HG02798 (cell line): Measurements from ENCODE around the gene BPIFB1.

ENCODE experiments used
- ATAC-seq: cut with Tn5 transposase; IDR thresholded peaks from one replicate; pipeline ENCODE4 v1.9.1; 2021; ENCODE audit warnings: mild to moderate bottlenecking; ENCODE audit not compliant: unreplicated experiment, poor library complexity

Gene BPIFB1, protein sequence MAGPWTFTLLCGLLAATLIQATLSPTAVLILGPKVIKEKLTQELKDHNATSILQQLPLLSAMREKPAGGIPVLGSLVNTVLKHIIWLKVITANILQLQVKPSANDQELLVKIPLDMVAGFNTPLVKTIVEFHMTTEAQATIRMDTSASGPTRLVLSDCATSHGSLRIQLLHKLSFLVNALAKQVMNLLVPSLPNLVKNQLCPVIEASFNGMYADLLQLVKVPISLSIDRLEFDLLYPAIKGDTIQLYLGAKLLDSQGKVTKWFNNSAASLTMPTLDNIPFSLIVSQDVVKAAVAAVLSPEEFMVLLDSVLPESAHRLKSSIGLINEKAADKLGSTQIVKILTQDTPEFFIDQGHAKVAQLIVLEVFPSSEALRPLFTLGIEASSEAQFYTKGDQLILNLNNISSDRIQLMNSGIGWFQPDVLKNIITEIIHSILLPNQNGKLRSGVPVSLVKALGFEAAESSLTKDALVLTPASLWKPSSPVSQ

GRCh38 chr20:33282991-33283555 lies at the start of gene BPIFB1:
BPIFB1 (plus strand) TSS chr20:33283214; CDS start chr20:33286074, 2,860 bp downstream.
- no peak for ATAC-seq

- ATAC-seq = no peak
Measured at GRCh38 chr20:33234050-33234449, 49.0 kb upstream of the BPIFB1 start.

DNA sequence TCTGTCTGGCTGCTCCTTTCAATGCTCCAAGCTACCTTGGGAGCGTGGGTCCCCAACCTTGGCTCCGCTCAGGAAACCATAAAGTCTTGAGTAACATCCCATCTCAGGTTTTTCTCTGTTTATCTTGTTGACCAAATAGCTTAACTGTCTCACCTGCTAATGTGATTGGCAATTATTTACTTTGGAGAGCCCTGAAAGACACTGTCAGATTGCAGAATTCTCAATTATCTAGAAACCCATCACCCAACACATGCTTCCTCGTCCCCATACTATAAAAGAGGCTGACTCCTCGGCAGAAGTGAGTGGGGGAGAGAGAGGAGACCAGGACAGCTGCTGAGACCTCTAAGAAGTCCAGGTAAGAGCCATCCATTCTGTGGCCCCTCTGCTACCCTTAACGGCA lies 47.3 kb upstream of the BPIFB1 start, which contains the start of gene BPIFA1:
Gene BPIFA1 (plus strand): TSS at position 301 of the 400 bp plus-strand sequence. CDS start 1,716 bp downstream, outside the sequence.
- ATAC-seq = no peak

GRCh38 chr20:33236351-33236750 lies 46.7 kb upstream of the BPIFB1 start:
- ATAC-seq = no peak

GRCh38 chr20:33237989-33238388 lies 45.0 kb upstream of the BPIFB1 start:
- ATAC-seq = no peak

DNA sequence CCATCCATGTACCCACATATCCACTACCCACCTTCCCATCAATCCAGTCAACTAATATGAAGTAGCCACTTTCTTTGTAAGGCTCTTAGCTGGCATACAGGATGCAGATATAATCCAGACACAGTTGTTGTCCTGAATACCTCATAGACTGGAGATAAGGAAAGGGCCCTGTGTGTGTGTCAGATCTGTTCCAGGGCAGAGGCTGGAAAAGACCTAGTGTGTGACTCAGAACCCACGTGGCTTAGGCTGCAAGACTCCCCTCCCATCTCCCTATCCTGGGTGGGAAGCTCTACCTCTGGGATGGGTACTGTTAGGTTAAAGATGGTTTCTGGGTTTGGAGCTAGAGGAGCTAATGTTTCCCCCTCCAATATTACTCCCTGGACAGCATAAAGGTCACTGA lies 43.6 kb upstream of the BPIFB1 start:
- ATAC-seq = no peak

GRCh38 chr20:33239979-33240736 lies 42.9 kb upstream of the BPIFB1 start:
- ATAC-seq = no peak

GRCh38 chr20:33240923-33241322 lies 42.1 kb upstream of the BPIFB1 start:
- no peak for ATAC-seq

- ATAC-seq = no peak
Measured at GRCh38 chr20:33242319-33243100, 40.5 kb upstream of the BPIFB1 start.

DNA sequence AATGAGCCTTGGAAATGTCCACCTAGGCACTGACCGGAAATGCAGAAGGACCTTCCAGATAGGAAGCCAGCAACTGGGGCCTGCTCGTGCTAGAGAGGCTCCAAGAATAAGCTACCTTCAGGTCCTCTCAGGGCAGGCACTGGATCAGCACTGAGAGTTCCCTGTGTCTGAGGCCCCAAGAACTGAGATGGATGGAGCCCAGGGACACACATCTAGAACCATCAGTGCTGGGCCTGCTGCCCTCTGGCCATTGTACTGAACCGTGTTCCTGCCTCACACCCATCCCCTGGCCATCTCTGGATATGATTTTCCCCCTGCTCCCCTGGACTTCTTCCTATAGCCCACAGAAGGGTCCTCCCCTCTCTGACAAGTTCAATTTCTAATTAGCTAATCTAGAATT lies 36.9 kb upstream of the BPIFB1 start:
- ATAC-seq = no peak

DNA sequence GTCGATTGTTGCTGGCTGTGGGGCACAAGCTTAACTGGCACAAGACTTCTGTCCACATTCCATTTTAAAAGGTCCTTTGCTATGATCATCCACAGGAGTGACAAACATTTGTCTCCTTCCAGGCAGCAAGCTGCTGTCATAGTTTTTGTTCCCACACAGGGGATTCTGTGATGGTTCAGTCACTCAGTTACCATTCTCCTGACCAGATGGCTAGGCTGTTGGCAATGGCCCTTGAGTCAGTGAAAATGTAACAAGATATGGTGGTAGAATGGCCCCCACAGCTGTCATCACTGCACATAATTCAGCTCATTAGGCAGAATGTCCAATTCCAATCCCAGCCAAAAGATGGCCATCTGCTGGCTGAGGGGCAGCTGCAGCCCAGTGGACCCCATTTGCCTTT lies 33.6 kb upstream of the BPIFB1 start:
- ATAC-seq = no peak

DNA sequence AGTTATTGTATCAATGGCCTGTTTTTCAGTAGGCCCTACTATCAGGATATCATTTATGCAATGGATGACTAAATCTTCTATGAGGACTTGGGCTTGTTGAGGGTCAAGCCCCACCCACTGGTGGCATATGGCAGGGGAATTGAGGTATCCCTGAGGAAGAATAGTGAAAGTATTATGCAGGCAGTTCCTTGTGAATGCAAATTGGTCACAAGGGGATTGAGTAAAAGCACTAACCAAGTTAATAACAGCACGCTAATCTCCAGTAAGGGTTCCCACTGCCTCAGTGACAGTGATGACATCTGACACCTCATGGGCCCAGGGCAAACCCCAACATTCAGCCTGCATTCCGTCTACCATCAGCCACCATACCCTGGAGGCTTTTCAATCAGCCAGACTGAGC lies 32.3 kb upstream of the BPIFB1 start:
- no peak for ATAC-seq

- no peak for ATAC-seq
Measured at GRCh38 chr20:33251496-33251895, 31.5 kb upstream of the BPIFB1 start.

GRCh38 chr20:33252460-33252859 lies 30.6 kb upstream of the BPIFB1 start:
- no peak for ATAC-seq

- no peak for ATAC-seq
Measured at GRCh38 chr20:33255005-33255404, 28.0 kb upstream of the BPIFB1 start.

DNA sequence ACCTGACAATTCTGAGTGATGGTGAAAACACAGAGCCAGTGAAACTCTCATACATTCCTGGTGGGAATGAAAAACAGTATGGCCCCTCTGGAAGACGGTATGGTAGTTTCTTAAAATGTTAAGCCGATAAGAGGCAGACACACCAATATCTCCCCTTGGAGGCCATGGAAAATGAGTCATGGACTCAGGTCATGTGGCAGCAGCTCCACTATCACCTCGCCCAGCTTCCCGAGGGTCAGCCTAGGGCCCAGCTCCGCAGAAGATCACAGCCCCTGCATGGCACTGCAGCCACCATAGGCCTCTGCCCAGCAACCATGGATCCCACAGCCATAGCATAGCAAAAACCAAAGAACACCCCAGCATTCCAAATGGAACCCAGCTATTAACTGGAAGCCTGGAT lies 25.8 kb upstream of the BPIFB1 start:
- no peak for ATAC-seq

GRCh38 chr20:33259371-33259770 lies 23.6 kb upstream of the BPIFB1 start:
- ATAC-seq = no peak

- ATAC-seq = no peak
Measured at GRCh38 chr20:33261465-33261864, 21.5 kb upstream of the BPIFB1 start.

DNA sequence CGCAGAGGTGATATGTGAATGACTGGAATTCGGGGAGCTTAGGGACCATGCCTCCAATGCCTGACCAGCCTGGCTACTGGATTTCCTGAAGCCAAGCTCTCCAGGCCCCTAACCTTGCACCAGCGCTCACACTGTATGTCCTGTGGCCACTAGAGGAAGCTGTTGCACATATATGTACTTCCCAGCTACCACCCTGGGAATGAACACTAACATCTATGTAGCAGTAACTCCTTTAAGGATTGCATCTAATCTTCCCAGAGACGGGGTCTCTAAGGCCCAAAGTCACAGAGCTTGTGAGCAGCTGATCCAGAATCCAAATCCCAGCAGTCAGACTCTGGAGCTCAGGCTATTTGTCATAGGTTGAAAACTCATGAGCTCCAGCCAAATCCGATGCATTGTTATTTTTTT lies 20.4 kb upstream of the BPIFB1 start:
- ATAC-seq = no peak

DNA sequence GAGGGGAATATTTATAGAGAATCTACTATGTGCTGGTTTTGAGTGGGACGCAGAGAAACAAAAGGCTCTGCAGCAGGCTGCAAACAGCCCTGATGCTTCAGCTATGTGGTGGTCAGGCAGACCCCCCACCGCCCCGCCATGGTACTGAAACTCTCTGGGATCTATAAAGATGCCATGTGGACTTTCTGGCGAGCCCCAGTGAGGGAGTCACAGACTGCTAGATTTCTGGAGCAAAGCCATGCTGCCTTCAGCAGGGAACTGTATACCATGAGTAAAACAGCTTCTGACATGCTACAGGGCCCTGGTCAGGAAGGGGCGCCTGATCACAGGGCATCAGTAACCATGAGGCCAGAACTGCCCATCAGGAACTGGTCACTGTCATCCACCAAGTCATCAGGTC lies 19.2 kb upstream of the BPIFB1 start:
- no peak for ATAC-seq
